Smooth muscle cell (in vitro differentiated cells): ENCODE measurements around the gene TNIK. TPM values are rescaled to one million over a fixed set of nuclear protein-coding genes. Genes with fewer than 3 reads are reported as not detected.

Experiments used
- DNase-seq: peaks from one replicate; lab custom pipeline; 2025; ENCODE audit not compliant: unreplicated experiment; lab: John Stamatoyannopoulos, UW
- H2AFZ ChIP-seq: fragments of 200-600 bp; sonication (generic); 2 replicates; pipeline ENCODE4 v1.6.0; 2016; ENCODE audit warnings: antibody characterized with exemption, low read depth, mild to moderate bottlenecking
- H3F3A ChIP-seq: fragments of 200-600 bp; sonication (generic); 2 replicates; pipeline ENCODE4 v1.6.0; 2017; ENCODE audit warnings: antibody characterized with exemption, low read depth
- H3K27ac ChIP-seq: fragments of 200-600 bp; sonication (generic); 2 replicates; pipeline ENCODE4 v1.5.1; 2016; ENCODE audit warnings: low read depth, mild to moderate bottlenecking
- H3K27me3 ChIP-seq: fragments of 200-600 bp; sonication (generic); 2 replicates; pipeline ENCODE4 v1.6.1; 2016; ENCODE audit warnings: low read depth, mild to moderate bottlenecking
- H3K36me3 ChIP-seq: fragments of 200-600 bp; sonication (generic); 2 replicates; pipeline ENCODE4 v1.5.1; 2016; ENCODE audit warnings: low read depth
- H3K4me1 ChIP-seq: fragments of 200-600 bp; sonication (generic); 2 replicates; pipeline ENCODE4 v1.5.1; 2016; ENCODE audit warnings: low read depth
- H3K4me2 ChIP-seq: fragments of 200-600 bp; sonication (generic); 2 replicates; pipeline ENCODE4 v1.6.0; 2016; ENCODE audit warnings: mild to moderate bottlenecking
- H3K4me3 ChIP-seq: fragments of 200-600 bp; sonication (generic); 2 replicates; pipeline ENCODE4 v1.5.1; 2016; ENCODE audit warnings: mild to moderate bottlenecking
- H3K79me2 ChIP-seq: fragments of 200-600 bp; sonication (generic); 2 replicates; pipeline ENCODE4 v1.6.0; 2016; ENCODE audit warnings: low read depth, mild to moderate bottlenecking
- H3K9ac ChIP-seq: fragments of 200-600 bp; sonication (generic); 2 replicates; pipeline ENCODE4 v1.6.0; 2016; ENCODE audit warnings: low read depth
- H3K9me3 ChIP-seq: fragments of 200-600 bp; sonication (generic); replicated peaks from 2 replicates; pipeline ENCODE4 v1.5.1; 2016; ENCODE audit warnings: low read depth
- H4K20me1 ChIP-seq: fragments of 200-600 bp; sonication (generic); 2 replicates; pipeline ENCODE4 v1.6.0; 2016; ENCODE audit warnings: low read depth
- CTCF ChIP-seq: fragments of 200-600 bp; sonication (generic); IDR thresholded peaks from 2 replicates; pipeline ENCODE4 v1.5.1; 2017; ENCODE audit warnings: borderline replicate concordance, mild to moderate bottlenecking, antibody characterized with exemption; ENCODE audit not compliant: insufficient read depth, poor library complexity, severe bottlenecking
- WGBS: methylation state at CpG from one replicate; pipeline ENCODE4 v1.1.7; 2016; ENCODE audit warnings: low lambda C conversion rate; 5-methylcytosine and 5-hydroxymethylcytosine counted together
- polyA plus RNA-seq: library from polyadenylated mRNA; unstranded; fragments of >200 nt; fragmentation: Nextera tagmentation; extraction: Ambion mirVana; gene quantifications from 2 replicates; pipeline ENCODE4 v1.2.1, GENCODE V29; 2016
- total RNA-seq: library from RNA; depleted of rRNA; stranded (reverse); fragments of >200 nt; gene quantifications from 2 replicates; pipeline ENCODE4 v1.2.3, GENCODE V29; 2014

Gene TNIK
- total and polyA plus RNA-seq, 2 experiments from 2014 or later: 10.4 to 12.5 TPM

GRCh38 chr3:171282041-171282440, 178.2 kb downstream of the TNIK start:
- Histone ChIP-seq H3K9me3 (no peaks in the 10 kb centered on the region), H3K27me3 (no peaks in the 10 kb centered on the region), H3K9ac (no peak overlapping the region), H3K4me1 (peaks cover 17% of the 10 kb centered on the region), H3K36me3 (no peaks in the 10 kb centered on the region), H2AFZ (no peak overlapping the region), H3K4me2 (no peak overlapping the region), H3K4me3 (no peak overlapping the region), H3K79me2 (peaks cover 11% of the 10 kb centered on the region), H3K27ac (no peak overlapping the region), H4K20me1 (no peaks in the 10 kb centered on the region), H3F3A (peaks cover 7% of the 10 kb centered on the region)
- DNase-seq: no peak
- no peak for TF ChIP-seq CTCF
- 88% methylated on average over 4 of the region's 4 CpGs for WGBS

DNA sequence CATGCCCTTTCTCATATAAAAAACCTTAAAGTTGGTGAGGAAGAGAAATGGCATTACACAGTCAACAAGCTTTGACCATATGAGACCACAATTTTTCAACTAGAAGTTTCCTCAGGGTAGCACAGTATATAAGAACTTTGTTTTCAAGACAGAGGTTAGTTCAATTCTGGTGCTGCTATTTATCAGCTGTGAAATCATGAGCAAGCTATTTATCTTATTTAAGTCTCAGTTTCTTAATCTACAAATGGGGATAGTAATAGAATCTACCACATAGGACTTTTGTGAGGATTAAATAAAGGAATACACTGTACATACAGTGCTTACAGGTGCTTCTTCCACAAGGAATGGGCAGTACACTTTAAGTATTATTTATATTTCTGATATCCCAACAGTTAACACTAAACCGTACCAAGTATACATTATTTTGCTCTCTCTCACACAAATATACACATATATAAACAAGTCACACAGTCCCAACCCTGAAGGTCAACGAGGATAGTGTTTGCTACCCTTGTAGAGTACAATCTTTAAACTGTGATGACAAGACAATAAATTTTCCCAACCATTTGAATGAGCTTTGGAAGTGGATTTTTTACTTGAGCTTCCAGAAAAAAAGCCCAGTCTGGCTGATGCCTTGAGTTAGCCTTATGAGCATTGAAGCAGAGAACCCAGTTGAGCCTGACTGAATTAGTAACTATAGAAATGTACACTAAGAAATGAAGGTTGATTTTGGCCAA, 178.8 kb downstream of the TNIK start:
- no peak for TF ChIP-seq CTCF
- H3K4me1 ChIP-seq: peaks cover 17% of the 10 kb centered on the region
- DNase-seq: no peak
- no peak overlapping the region for H3K9ac ChIP-seq
- H3K36me3 ChIP-seq: no peaks in the 10 kb centered on the region
- no peak overlapping the region for H2AFZ ChIP-seq
- 78% methylated on average over 2 of the region's 2 CpGs for WGBS
- H3K79me2 ChIP-seq: peaks cover 14% of the 10 kb centered on the region
- no peaks in the 10 kb centered on the region for H4K20me1 ChIP-seq
- H3F3A ChIP-seq: peaks cover 7% of the 10 kb centered on the region
- H3K4me3 ChIP-seq: no peak overlapping the region
- H3K4me2 ChIP-seq: no peak overlapping the region
- no peaks in the 10 kb centered on the region for H3K9me3 ChIP-seq
- H3K27me3 ChIP-seq: no peaks in the 10 kb centered on the region
- H3K27ac ChIP-seq: no peak overlapping the region

- H3K9ac ChIP-seq: no peak overlapping the region
- H3K4me3 ChIP-seq: no peak overlapping the region
- 91% methylated on average over 3 of the region's 3 CpGs for WGBS
- no peaks in the 10 kb centered on the region for H3K9me3 ChIP-seq
- peaks cover 7% of the 10 kb centered on the region for H3F3A ChIP-seq
- no peak for TF ChIP-seq CTCF
- no peaks in the 10 kb centered on the region for H4K20me1 ChIP-seq
- DNase-seq: no peak
- no peak overlapping the region for H3K4me2 ChIP-seq
- H3K4me1 ChIP-seq: peaks cover 14% of the 10 kb centered on the region
- no peak overlapping the region for H2AFZ ChIP-seq
- no peaks in the 10 kb centered on the region for H3K36me3 ChIP-seq
- H3K27me3 ChIP-seq: no peaks in the 10 kb centered on the region
- no peak overlapping the region for H3K27ac ChIP-seq
- H3K79me2 ChIP-seq: peaks cover 22% of the 10 kb centered on the region
These were observed 180.2 kb downstream of the TNIK start for GRCh38 chr3:171279972-171280371.

- Histone ChIP-seq H3F3A (peaks cover 7% of the 10 kb centered on the region), H3K9ac (no peak overlapping the region), H2AFZ (no peak overlapping the region), H3K27me3 (no peaks in the 10 kb centered on the region), H3K4me1 (peaks cover under 1% of the 10 kb centered on the region), H3K79me2 (peaks cover 22% of the 10 kb centered on the region), H3K4me2 (peak overlapping the region; percentile 12), H3K9me3 (no peaks in the 10 kb centered on the region), H3K36me3 (no peaks in the 10 kb centered on the region), H3K27ac (peak overlapping the region; percentile 63), H3K4me3 (no peak overlapping the region), H4K20me1 (no peaks in the 10 kb centered on the region)
- no peak for DNase-seq
- no peak for TF ChIP-seq CTCF
These were observed 182.0 kb downstream of the TNIK start for GRCh38 chr3:171278299-171278590.
